Muscle of leg (tissue), 11 donors: Measurements from ENCODE around the gene HSPB2. TPM values are rescaled to one million over a fixed set of nuclear protein-coding genes. Genes with fewer than 3 reads are reported as not detected.
"Not testable (repeated sequence)": the region's sequence is repeated elsewhere in the genome, so short reads cannot be mapped to it uniquely, and the experiment has no call there.

Experiments
- DNase-seq: peaks from one replicate; pipeline ENCODE4 v3.0.0; 2013
- H3K27ac ChIP-seq: one replicate; pipeline ENCODE4 v1.5.1; 2013; ENCODE audit warnings: mild to moderate bottlenecking, low read length, control low read depth
- H3K27me3 ChIP-seq: one replicate; pipeline ENCODE4 v1.6.1; 2013; ENCODE audit warnings: low read length; ENCODE audit not compliant: control insufficient read depth, insufficient read depth
- H3K36me3 ChIP-seq: one replicate; pipeline ENCODE4 v1.6.1; 2013; ENCODE audit warnings: low read length; ENCODE audit not compliant: control insufficient read depth, insufficient read depth
- H3K4me1 ChIP-seq: one replicate; pipeline ENCODE4 v1.6.1; 2013; ENCODE audit warnings: low read length; ENCODE audit not compliant: control insufficient read depth, insufficient read depth
- H3K4me3 ChIP-seq: one replicate; pipeline ENCODE4 v1.5.1; 2013; ENCODE audit warnings: low read length, control low read depth
- H3K9me3 ChIP-seq: replicated peaks from 2 replicates; pipeline ENCODE4 v1.6.1; 2013; ENCODE audit warnings: low read depth, low read length; ENCODE audit not compliant: control insufficient read depth
- WGBS: methylation state at CpG from one replicate; pipeline ENCODE4 v1.1.5; 2013; ENCODE audit warnings: missing lambda C conversion rate; ENCODE audit not compliant: insufficient coverage; 5-methylcytosine and 5-hydroxymethylcytosine counted together
- polyA plus RNA-seq, 8 donors: library from polyadenylated mRNA; unstranded; fragments of 120-200 nt; gene quantifications; one replicate each; pipeline versions ENCODE4 v1.2.1 to v1.2.3, GENCODE V29; 2013; ENCODE audit warnings: inconsistent platforms in 1 of 8, low replicate concordance in 1 of 8; ENCODE audit not compliant: insufficient read length in 8 of 8, insufficient read depth in 1 of 8
- total RNA-seq: library from RNA; stranded (reverse); fragments of 120-200 nt; gene quantifications from one replicate; pipeline ENCODE4 v1.2.4, GENCODE V29; 2013

The HSPB2 gene
- total and polyA plus RNA-seq, 9 donors: 61.2 to 101 (median 76.0) TPM

DNA sequence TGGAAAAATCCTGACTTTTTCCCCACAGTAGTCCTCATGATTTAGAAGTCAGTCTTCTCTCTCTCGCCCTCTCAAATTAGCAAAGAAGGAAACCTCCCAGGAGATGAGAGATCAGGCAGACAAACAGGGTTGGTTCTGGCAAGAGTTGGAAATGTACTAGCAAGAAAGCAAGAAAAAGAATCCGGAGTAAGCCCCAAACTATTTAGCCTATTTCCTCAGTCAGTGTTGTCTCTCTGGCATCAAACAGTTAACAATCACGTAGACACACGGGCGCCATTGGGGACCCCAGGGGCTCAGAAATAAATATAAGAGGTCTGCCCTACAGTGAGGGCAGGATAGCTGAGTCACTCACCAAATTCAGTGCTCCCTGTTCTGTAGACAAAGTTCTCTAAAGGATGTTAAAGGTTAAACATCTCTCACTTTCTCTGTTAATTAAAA is 10.8 kb downstream of the HSPB2 start:
- whole genome bisulfite sequencing: no CpG with 5 or more reads among the region's 5 CpGs
- Histone ChIP-seq H3K4me1 (peaks cover 38% of the 10 kb centered on the region), H3K36me3 (no peaks in the 10 kb centered on the region), H3K27ac (peak overlapping the region; percentile 79), H3K4me3 (no peak overlapping the region), H3K9me3 (no peaks in the 10 kb centered on the region), H3K27me3 (no peaks in the 10 kb centered on the region)
- DNase-seq: peak; percentile 49

DNA sequence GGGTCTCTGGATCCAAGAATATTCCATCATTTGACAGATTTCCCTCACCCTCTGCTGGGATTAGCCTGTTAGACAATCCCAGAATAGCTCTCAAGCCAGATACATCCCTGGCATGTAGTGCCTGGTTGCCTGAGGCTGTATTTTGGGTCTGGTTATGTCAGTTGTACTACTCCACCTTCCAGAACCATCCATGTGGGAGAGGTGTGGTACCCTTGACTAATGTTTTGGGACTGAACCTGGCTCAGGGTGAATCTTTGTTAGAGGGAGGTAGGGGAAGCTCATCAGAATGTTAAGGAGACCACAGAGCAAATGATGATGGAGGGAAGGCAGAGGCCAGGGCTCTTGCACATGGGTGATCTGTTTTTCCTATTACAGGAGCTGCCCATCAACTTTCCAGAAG is 11.4 kb downstream of the HSPB2 start:
- peak; percentile 26 for DNase-seq
- peaks cover 34% of the 10 kb centered on the region for H3K4me1 ChIP-seq
- H3K36me3 ChIP-seq: no peaks in the 10 kb centered on the region
- no peaks in the 10 kb centered on the region for H3K9me3 ChIP-seq
- peak overlapping the region; percentile 79 for H3K27ac ChIP-seq
- H3K27me3 ChIP-seq: no peaks in the 10 kb centered on the region
- H3K4me3 ChIP-seq: no peak overlapping the region

DNA sequence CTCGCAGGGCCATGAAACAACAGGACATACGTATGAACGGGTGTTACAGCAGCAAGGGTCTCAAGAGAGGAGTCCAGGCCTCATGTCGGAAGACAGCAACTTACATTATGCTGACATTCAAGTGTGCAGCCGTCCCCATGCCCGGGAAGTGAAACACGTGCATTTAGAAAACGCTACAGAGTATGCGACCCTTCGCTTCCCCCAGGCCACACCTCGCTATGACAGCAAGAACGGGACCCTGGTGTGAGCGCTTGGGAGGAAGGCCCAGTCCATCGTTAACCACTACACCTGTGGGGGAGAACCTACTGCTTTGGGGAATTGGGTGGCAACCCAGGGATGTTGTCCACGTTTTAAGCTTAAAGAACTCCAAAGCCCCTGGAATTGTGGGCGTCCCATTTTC is 13.4 kb downstream of the HSPB2 start:
- H3K27me3 ChIP-seq: no peaks in the 10 kb centered on the region
- no peaks in the 10 kb centered on the region for H3K36me3 ChIP-seq
- H3K4me1 ChIP-seq: peaks cover 33% of the 10 kb centered on the region
- no peak overlapping the region for H3K4me3 ChIP-seq
- no peaks in the 10 kb centered on the region for H3K9me3 ChIP-seq
- peak overlapping the region; percentile 90 for H3K27ac ChIP-seq
- 89% methylated on average over 11 of the region's 16 CpGs for WGBS
- peak; percentile 32 for DNase-seq

DNA sequence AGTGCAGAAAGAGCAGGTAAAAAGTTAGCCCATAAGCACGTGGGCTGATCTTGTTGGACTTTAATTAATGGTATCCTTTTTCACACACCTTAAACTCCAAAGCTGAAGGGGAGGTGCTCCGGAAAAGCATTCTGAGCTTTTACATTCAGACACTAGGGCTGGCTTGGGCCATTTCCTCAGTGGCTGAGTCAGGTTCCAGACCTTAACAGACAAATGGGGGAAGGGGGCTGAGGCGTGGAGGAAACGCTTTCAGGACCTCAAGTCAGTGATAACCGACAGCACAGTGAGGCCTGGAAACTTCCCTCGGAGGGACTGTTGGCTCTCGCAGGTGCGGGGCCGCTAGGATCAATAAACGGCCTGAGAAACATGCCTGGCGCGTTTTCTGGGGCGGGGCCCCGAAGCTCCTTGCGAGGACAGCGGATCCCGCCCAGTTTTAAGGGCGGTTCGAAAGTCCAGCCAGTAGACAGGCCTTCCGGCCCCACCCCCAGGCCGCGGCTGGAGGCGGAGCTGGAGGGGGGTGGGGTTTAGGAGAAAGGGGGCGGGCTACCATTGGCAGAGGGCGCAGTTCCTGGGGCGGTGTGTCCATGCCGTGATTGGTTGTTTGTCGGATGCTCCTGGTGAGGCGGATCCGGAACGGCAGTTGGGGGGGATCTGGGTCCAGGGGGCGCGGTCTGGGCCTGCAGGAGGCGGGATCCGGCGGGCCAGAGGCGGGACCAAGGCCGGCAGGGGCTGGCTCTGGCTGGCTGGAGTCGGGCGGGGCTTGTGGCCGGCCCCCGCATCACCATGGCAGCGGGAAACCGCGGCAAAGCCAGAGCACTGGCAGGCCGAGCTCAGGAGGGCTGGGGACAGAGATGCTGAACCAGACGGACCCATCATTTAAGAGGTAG is 14.2 kb downstream of the HSPB2 start:
- peak; percentile 99 for DNase-seq
- 2% methylated on average over 38 of the region's 47 CpGs for WGBS
- Histone ChIP-seq H3K4me3 (peak overlapping the region; percentile 40), H3K9me3 (no peaks in the 10 kb centered on the region), H3K36me3 (no peaks in the 10 kb centered on the region), H3K27me3 (no peaks in the 10 kb centered on the region), H3K27ac (peak overlapping the region; percentile 90), H3K4me1 (peaks cover 33% of the 10 kb centered on the region)

DNA sequence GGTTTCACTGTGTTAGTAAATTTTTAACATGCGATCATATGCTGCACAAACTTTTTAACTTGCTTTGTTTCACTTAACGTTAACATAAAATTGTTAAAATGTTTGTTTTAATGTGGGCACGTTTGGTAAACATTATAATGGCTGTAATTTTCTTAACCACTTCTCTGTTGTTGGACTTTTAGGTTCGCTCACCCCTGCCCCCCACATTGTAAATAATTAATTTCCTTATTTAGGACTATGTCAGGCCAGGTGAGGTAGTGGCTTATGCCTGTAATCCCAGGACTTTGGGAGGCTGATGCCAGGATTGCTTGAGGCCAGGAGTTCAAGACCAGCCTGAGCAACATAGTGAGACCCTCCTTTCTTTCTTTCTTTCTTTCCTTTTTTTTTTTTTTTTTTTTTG is 17.9 kb downstream of the HSPB2 start:
- Histone ChIP-seq H3K9me3 (no peaks in the 10 kb centered on the region), H3K27ac (no peak overlapping the region), H3K36me3 (no peaks in the 10 kb centered on the region), H3K4me3 (no peak overlapping the region), H3K4me1 (peaks cover 22% of the 10 kb centered on the region), H3K27me3 (no peaks in the 10 kb centered on the region)
- DNase-seq: no peak
- no CpG with 5 or more reads among the region's 4 CpGs for WGBS

DNA sequence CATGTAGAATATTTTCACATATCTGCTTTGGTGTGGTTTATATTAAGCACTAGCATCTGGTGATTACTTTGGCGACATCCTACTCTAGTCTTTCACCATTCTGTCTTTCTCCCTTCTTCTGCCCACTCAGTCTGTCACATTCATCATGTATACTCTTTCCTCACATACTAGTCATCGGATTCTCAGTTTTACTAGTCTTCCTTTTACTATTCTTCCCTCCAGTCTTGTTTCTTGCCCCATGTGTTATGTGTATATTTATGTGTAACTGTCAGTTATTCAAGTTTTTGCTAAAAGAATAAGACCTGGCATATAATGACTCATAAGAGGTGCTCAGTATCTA is 20.0 kb downstream of the HSPB2 start:
- WGBS: no CpG with 5 or more reads among the region's 2 CpGs
- no peak for DNase-seq
- Histone ChIP-seq H3K27me3 (no peaks in the 10 kb centered on the region), H3K4me1 (peaks cover 17% of the 10 kb centered on the region), H3K27ac (no peak overlapping the region), H3K9me3 (no peaks in the 10 kb centered on the region), H3K4me3 (no peak overlapping the region), H3K36me3 (no peaks in the 10 kb centered on the region)

DNA sequence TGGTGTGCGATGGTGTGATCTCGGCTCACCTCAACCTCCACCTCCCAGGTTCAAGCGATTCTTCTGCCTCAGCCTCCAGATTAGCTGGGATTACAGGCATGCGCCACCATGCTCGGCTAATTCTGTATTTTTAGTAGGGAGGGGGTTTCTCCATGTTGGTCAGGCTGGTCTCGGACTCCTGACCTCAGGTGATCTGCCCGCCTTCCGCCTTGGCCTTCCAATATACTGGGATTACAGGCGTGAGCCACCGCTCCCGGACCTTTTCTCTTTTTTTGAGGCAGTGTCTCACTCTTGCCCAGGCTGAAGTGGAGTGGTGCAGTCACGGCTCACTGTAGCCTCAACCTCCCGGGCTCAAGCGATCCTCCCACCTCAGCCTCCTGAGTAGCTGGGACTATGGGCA is 20.6 kb downstream of the HSPB2 start:
- WGBS: 94% methylated on average over 6 of the region's 14 CpGs
- H3K27me3 ChIP-seq, H3K9me3 ChIP-seq, H3K27ac ChIP-seq, DNase-seq, H3K36me3 ChIP-seq, H3K4me3 ChIP-seq: not testable (repeated sequence)
- peaks cover 22% of the 10 kb centered on the region for H3K4me1 ChIP-seq

DNA sequence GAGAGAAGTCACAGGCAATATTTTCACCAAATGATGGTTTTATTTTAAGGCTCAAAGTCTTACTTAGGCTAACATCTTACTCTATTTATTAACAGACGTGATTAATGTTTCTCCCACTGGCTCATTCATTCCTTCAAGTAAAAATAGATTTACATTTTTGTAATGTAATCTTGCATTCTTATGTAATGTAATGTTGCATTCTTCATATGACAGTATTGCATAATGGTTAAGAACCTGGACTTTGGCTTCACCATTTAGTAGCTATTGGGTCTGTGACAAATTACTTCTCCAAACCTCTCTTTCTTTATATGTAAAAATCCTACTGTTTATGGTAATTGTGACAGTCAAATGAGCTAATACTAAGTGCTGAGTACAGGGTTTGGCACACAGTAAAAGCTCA is 21.3 kb downstream of the HSPB2 start:
- WGBS: no CpG with 5 or more reads among the region's 1 CpG

DNA sequence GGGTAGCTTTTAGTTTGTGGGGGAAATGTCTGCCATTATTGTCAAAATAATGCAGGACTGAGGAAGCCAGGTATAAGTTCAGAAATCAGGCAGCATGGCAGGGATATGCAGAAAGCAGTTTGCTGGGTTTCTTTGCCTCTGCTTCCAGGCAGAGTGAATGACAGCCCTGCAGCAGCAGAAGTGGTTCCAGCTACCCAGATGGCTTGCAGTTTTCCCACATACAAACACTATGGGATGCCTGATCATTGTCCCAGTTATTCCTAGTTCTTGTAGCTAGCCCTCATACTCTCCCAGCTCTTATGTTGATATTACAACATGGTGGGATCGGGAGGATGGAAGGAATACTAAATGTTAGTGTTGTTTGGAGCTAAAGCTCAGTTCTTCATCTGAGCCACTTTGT is 21.8 kb downstream of the HSPB2 start:
- no peak overlapping the region for H3K27ac ChIP-seq
- DNase-seq: no peak
- no CpG with 5 or more reads among the region's 1 CpG for WGBS
- no peaks in the 10 kb centered on the region for H3K9me3 ChIP-seq
- no peak overlapping the region for H3K4me3 ChIP-seq
- H3K4me1 ChIP-seq: peaks cover 31% of the 10 kb centered on the region
- no peaks in the 10 kb centered on the region for H3K36me3 ChIP-seq
- H3K27me3 ChIP-seq: no peaks in the 10 kb centered on the region

More for the DNA sequence above, 21.3 kb downstream of the HSPB2 start:
- H3K9me3 ChIP-seq: no peaks in the 10 kb centered on the region
- peaks cover 28% of the 10 kb centered on the region for H3K4me1 ChIP-seq
- DNase-seq: no peak
- no peak overlapping the region for H3K27ac ChIP-seq
- H3K27me3 ChIP-seq: no peaks in the 10 kb centered on the region
- H3K36me3 ChIP-seq: no peaks in the 10 kb centered on the region
- H3K4me3 ChIP-seq: no peak overlapping the region

DNA sequence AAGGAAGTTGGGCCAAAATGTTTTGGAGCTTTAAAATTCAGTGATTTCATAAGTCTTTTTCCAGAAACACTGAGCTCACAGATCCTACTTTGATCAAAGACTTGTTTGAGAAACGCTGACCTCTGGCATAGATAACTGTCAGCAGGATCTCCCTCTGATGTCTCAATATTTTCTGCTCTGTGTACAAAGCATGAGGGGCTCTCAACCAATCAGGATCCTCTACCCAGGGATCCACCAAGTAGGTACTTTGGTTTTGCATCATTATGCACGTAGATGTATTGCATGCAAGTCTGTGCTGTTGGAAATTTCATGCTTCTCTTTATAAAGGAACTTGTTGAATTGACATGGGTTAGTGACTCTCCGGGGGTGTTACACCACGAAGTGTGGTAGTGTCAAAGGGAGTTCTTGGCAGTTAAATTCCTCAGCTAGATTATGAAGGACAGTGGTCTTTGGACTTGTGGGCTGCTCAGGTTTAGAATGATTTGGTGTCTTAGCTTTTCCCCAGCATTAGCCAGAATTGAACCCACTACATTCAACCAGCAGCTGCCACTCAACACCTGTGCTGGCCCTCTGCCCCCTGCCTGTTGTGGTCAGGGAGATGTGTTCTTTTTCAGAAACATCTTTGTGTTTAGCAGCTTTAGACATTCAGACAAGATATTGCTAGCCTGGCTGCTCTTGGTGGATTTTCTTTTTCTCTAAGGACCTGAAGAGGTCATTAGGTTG is 22.9 kb downstream of the HSPB2 start:
- Histone ChIP-seq H3K4me3 (no peak overlapping the region), H3K36me3 (no peaks in the 10 kb centered on the region), H3K4me1 (peaks cover 37% of the 10 kb centered on the region), H3K27me3 (no peaks in the 10 kb centered on the region), H3K9me3 (no peaks in the 10 kb centered on the region), H3K27ac (no peak overlapping the region)
- 29% methylated on average over 1 of the region's 4 CpGs for WGBS
- DNase-seq: peak; percentile 36
